ACHN (cell line): ENCODE data around the gene ARRDC5.
"Not testable (repeated sequence)": the region's sequence is repeated elsewhere in the genome, so short reads cannot be mapped to it uniquely, and the experiment has no call there.

Source experiments
- DNase-seq: peaks from one replicate; pipeline ENCODE4 v3.0.0-alpha.2; 2015
- in situ Hi-C: cut with HindIII; loops from 2 replicates; pipeline ENCODE4 v1.10.0; 2017; ENCODE audit warnings: low sequenced_read_pairs, low pct_ligation_motif_present, low pct_unique_long_range_greater_than_20kb

The ARRDC5 gene

DNA sequence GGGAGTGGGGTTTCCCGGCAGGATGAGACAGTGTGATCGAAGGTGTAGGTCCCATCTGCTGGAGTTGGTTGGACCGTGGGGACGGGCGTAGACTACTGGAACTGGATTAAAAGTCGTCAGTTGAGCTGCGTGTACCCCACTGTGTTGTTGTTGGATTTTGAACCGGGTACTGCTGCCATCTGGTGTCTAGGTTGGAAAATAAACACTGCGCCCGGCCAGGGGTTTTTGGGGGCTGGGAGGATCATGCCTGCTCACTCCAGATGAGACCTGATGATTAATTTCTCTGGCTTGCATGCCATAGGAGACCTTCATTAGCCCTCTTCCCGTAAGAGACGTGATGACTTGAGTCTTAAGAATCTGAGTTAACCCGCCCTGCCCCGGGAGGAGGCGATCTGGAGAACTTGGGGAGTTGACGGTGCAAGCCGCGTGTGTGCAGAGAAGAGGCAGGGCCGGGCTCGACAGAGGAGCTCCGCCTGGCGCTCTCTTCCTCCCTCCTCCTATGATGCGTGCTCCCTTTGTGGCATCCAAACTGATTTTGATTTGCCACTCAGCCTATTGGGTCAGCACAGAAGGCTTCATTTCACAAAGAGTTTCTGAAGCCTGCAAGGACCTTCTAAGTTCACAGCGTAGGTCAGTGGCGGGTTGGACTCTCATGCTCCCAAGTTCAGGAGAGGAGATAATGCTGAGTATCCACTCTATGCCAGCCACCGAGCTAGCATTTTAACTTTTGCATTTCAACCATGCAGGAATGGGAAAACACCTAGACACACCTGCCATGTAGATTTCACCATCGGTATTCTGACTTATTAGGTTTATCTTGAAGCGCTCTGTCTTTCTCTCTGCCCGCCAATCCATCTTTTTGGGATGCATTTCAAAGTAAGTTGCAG is 9.3 kb upstream of the ARRDC5 start:
- DNase-seq = peak; percentile 97
- in situ Hi-C loops = no loop called here

DNA sequence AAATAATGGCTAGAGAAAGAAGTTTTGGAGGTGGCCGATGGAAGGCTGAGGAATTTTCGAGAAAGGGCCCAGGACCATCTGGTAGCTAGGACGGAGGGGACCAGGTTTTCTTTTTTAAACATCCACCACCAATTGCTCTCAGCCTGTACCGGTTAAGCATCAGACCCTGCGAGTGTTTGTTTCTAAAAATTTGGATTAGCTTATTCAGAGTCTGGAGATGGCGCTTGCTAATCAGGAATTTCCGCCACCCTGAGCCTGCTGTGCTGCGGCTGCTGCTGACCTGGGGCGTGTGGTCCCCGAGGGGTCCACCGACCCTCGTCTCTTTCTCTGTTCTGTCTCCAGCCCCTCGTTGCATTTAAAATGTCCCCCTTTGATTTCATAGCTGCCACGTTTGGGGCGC is 8.6 kb upstream of the ARRDC5 start:
- in situ Hi-C loops = no loop called here
- DNase-seq = no peak

DNA sequence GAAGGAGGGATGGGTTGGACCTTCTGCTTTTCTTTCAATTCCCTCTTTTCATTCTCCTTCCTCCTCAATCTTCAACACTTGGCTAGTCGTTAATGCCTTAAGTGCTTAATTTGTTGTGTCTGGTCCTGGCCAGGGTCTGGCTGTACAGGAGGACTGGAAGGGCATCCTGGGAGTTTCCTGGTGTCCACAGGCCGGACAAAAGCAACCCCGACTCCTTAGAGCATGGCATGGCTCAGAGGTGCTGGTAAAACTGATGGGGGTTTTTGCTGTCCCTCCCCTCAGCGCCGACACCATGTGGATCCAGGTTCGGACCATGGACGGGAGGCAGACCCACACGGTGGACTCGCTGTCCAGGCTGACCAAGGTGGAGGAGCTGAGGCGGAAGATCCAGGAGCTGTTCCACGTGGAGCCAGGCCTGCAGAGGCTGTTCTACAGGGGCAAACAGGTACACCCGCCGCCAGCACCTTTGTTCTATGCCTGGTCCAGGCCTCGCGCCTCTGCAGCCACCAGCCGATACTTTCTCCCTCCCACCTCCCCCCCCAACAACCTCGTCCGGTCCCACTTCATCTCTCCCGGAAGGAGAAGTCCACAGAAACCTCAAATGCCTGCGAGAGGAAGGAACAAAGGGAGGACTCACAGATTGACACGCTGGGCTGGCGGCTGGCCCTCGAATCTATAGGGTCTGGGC is 8.0 kb upstream of the ARRDC5 start:
- in situ Hi-C loops = no loop called here
- peak; percentile 15 for DNase-seq

DNA sequence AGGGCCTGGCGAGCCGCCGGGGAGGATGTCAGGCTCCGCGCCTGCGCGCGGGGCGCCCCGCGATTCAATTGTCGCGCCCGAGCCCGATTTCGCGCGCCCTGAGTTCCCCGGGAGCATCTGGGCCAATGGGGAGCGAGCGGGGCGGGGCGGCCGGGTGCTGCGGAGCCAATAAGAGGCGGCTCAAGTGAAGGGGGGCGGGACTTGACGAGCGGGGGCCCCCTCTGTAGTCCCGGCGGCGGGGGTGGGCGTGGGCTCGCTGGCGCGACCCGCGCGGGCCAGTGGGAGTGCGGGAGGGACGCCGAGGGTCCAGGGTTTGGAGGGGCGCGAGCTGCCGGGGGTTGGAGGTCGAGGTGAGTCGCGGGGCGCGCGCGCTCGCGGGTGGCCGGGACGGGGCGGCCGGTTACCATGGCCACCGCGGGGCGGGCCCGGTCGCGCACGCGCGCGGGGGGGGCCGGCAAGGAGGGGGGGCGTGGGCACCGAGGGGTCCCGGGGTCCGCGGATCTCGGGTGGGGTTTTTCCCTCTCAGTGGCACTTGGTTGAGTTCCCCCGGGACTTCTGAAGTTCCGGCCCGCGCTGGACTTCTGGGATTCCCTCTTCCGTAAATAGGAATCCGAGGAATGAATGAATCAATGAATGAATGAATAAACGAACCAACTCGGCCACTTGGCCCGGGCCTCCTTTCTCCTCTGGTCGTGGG is 7.3 kb upstream of the ARRDC5 start:
- in situ Hi-C loops = no loop called here
- peak; percentile 89 for DNase-seq

DNA sequence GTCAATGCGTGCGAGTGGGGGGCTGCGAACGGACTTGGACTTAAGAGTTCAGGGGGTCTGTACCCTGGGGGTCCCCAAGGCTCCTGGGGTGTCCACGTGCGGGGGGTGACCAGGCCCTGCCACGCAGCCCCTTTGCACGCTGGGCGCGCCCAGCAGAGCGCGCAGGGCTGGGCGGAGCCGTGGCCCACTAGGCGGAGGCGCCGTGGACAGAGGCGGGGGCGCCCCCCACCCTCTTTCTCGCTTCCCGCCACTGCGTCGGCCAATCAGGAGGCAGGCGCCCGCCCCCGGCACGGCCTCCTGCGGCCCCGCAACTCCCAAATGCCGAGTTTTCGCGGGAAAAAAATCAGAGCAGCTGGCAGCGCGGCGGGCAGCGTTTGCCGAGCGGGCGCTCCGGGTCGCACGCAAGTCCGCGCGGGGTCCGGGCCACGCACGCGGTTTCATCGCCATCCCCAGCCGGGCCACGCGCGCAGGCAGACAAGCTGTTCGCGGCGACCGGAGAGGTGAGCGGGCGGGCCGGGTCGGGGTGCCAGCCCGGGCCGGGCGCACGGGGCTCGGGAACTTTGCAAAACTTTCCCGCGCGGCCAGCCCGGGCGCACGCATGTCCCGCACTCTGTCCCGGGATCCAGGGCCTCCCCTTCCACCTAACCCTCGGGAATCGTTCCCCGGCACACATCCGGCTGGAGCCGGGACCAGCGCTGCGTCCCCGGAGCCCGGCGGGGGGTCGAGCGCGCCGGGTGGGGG is 6.6 kb upstream of the ARRDC5 start, which contains the start of gene UHRF1:
UHRF1 (plus strand) TSS at position 346 of the 741 bp plus-strand sequence. CDS start 1,385 bp downstream, outside the sequence.
- in situ Hi-C loops = no loop called here
- peak; percentile 45 for DNase-seq

DNA sequence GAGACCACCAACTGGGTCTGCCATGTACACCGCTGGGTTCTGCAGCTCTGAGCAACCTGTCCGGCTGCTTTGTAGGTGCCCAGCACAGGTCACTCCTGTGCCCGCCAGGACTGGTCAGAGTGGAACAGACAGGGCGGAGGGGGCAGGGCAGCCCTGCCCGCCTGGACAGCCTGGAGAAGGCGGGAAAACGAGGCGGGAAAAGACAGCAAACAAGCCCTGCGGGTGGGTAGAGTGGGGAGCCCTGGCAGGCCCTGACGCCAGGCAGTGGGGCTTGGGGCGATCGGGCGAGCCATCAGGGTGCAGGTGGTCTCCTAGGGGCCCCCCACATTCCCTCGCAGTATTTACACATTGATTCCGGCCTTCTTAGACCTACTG is 6.1 kb upstream of the ARRDC5 start:
- no peak for DNase-seq
- in situ Hi-C loops = no loop called here

DNA sequence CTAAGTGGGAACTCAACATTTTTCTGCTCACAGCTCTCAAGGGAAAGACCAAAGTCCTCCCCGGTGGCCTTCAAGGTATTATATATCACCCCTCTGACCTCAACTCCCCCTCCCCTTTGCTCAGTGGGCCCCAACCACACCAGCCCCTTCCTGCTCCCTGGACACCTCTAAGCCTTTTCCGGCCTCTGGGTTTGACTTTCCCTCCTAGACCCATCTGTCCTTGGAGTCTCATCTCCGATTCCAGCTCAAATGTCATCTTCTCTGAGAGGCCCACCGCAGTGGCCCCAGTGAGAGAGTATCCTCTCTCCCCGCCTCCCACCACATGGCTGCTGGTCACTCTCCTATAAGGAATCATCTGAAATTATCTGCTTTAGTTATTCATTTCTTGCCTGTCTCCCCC is 5.7 kb upstream of the ARRDC5 start:
- DNase-seq = no peak
- in situ Hi-C loops = no loop called here

DNA sequence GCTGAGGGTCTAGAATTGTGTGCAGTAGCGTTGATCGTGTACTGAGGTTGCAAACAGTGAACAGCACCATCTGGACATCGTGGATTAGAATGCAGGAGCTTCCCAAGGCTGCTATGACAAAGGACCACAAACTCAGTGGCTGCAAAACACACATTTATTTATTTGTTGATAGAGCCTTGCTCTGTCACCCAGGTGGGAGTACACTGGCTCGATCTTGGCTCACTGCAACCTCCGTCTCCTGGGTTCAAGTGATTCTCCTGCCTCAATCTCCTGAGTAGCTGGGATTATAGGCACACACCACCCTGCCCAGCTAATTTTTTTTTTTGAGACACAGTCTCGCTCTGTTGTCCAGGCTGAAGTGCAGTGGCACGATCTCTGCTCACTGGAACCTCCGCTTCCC is 4.3 kb upstream of the ARRDC5 start:
- DNase-seq = no peak
- in situ Hi-C loops = no loop called here

DNA sequence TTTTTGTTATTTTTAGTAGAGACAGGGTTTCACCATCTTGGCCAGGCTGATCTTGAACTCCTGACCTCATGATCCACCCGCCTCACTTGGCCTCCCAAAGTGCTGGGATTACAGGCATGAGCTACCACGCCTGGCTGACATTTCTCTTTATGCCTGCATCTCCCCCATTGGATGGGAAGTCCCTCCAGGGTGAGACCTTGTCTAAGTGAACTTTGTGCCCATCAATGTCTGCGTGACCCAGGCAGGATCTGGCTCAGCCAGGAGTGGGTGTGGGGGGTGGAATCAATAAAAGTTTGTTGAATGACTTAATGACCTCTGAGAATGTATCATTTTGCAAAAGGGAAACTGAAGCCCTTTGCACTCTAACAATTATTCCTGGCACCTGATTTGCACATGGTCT is 1.8 kb upstream of the ARRDC5 start:
- no peak for DNase-seq
- in situ Hi-C loops = no loop called here

DNA sequence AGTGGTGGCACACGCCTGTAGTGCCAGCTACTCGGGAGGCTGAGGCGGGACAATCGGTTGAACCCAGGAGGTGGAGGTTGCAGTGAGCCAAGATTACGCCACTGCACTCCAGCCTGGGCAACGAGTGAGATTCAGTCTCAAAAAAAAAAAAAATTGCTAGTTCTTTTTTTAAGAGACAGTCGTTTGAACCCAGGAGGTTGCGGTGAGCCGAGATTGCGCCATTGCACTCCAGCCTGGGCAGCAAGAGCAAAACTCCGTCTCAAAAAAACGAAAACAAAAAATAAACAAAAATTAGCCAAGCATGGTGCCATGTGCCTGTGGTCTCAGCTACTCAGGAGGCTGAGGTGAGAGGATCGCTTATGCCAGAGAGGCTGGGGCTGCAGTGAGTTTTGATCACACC is 1.8 kb downstream of the ARRDC5 start:
- in situ Hi-C loops, DNase-seq: not testable (repeated sequence)

DNA sequence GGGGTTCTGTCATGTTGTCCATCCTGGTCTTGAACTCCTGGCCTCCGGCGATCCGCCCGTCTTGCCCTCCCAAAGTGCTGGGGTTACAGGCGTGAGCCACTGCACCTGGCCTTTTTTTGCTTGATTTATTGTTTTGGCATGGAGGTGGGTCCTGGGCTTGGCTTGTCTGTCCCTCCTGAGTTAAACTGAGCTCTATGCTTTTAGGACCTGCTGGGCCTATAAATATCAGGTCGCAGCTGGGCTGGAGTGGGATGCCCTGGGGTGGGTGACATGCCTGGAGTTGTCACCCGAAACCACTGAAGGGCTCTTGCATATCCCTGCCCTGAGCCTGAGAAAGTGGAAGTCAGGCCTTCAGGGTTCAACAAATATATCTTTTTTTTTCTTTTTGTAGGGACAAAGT is 5.5 kb downstream of the ARRDC5 start:
- no peak for DNase-seq
- in situ Hi-C loops = no loop called here

DNA sequence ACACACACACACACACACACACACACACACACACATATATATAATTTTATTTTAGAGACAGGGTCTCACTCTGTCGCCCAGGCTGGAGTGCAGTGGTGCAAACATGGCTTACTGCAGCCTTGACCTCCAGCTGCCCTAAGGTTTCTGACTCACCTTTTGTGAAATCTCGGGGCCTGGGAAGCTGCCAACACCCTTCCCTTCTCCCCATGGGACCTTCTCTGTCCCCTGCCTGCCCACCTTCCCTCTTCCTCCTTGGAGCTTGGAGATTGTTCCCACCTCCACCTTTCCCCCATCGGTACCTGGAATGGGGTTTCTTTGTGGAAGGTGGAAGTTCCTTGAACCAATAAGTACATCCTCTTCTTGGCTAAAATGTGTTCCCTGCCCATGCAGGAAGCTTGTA is 6.3 kb downstream of the ARRDC5 start:
- DNase-seq = peak; percentile 50
- in situ Hi-C loops = no loop called here

DNA sequence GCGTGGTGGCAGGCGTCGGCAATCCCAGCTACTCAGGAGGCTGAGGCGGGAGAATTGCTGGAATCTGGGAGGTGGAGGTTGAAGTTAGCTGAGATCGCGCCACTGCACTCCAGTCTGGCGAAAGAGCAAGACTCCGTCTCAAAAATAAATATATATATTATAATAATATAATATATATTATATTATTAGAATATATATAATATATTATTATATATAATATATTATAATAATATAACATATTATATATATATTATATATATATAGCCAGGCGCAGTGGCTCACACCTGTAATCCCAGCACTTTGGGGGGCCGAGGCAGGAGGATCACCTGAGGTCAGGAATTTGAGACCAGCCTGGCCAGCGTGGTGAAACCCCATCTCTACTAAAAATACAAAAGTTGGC is 9.7 kb downstream of the ARRDC5 start:
- DNase-seq, in situ Hi-C loops: not testable (repeated sequence)

DNA sequence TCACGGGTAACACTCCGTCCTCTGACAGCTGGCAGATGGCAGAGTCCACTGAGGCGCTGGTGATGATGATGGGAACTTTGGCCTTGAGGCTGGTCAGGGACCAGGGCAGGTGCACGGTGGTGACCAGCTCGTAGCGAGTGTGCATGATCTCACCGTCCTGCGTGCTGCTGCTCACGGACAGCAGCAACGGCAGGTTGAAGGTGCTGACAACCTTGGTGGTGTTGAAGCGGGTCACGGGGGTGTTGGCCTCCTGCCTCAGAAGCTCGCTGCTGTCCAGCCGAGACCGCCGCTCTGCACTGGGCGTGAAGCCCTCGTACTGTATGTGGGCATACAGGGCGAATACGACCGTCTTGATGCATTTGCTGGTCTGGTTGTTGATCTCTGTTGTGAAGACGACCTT is 11.6 kb downstream of the ARRDC5 start:
- in situ Hi-C loops = no loop called here
- no peak for DNase-seq

DNA sequence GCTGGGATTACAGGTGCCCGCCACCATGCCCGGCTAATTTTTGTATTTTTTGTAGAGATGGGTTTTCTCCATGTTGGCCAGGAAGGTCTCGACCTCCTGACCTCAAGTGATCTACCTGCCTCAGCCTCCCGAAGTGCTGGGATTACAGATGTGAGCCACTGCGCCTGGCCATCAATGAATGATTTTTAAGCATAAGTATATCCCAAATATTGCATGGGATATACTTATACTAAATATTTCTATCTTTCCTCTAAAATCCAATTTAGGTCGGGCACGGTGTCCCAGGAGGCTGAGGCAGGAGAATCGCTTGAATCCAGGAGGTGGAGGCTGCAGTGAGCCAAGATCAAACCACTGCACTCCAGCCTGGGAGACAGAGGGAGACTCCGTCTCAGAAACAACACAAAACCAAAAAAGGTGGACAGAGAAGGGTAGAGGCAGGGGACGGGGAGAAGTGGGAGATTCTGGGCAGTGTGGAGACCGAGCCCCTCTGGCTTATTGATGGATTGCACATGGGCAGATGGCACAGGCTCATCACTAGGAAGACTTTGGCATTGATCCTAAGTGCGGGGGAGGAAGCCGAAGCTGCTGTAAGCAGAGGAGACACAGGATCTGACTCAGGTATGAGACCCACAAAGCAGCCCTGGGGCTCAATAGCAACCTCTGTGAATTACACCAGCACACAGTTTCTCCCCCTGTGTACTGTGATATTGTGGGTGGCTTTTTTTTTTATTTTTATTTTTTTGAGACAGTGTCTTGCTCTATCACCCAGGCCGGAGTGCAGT is 13.5 kb downstream of the ARRDC5 start:
- DNase-seq = no peak
- in situ Hi-C loops = no loop called here

DNA sequence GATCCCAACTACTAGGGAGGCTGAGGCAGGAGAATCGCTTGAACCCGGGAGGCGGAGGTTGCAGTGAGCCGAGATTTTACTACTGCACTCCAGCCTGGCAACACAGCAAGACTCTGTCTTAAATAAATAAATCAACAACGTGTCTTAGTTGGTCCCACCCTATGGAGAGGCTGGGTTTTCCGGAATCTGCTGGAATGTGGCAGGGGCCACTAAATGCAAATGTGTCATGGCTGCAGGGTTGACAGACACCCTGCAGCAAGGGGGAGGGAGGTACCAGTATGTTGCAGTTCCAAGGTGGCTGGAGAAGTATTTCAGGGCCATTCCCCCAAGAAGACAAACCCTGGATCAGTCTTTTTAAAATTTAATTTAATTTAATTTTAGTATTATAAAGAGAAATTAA is 14.9 kb downstream of the ARRDC5 start:
- in situ Hi-C loops = not testable (repeated sequence)

DNA sequence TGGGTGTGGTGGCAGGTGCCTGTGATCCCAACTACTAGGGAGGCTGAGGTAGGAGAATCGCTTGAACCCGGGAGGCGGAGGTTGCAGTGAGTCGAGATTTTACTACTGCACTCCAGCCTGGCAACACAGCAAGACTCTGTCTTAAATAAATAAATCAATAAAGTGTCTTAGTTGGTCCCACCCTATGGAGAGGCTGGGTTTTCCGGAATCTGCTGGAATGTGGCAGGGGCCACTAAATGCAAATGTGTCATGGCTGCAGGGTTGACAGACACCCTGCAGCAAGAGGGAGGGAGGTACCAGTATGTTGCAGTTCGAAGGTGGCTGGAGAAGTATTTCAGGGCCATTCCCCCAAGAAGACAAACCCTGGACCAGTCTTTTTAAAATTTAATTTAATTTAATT is 17.7 kb downstream of the ARRDC5 start:
- in situ Hi-C loops, DNase-seq: not testable (repeated sequence)

More for the DNA sequence above, 14.9 kb downstream of the ARRDC5 start:
- DNase-seq = not testable (repeated sequence)

DNA sequence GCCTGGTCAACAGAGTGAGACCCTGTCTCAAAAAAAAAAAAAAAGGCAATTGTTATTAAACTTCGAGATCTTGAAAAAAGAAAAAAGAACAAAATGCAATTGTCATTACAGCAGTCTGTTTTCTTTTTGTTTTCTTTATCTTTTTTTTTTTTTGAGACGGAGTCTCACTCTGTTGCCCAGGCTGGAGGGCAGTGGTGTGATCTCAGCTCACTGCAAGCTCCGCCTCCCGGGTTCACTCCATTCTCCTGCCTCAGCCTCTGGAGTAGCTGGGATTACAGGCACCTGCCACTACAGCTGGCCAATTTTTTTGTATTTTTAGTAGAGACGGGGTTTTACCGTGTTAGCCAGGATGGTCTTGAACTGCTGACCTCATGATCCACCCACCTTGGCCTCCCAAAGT is 19.8 kb downstream of the ARRDC5 start:
- in situ Hi-C loops, DNase-seq: not testable (repeated sequence)
